ENCODE measurements around the gene IL27RA. TPM values are rescaled to one million over a fixed set of nuclear protein-coding genes. Genes with fewer than 3 reads are reported as not detected.
"Not testable (repeated sequence)": the region's sequence is repeated elsewhere in the genome, so short reads cannot be mapped to it uniquely, and the experiment has no call there.

The IL27RA gene
- total RNA-seq, 1 experiment from 2014 or later, result 2.7 TPM

DNA sequence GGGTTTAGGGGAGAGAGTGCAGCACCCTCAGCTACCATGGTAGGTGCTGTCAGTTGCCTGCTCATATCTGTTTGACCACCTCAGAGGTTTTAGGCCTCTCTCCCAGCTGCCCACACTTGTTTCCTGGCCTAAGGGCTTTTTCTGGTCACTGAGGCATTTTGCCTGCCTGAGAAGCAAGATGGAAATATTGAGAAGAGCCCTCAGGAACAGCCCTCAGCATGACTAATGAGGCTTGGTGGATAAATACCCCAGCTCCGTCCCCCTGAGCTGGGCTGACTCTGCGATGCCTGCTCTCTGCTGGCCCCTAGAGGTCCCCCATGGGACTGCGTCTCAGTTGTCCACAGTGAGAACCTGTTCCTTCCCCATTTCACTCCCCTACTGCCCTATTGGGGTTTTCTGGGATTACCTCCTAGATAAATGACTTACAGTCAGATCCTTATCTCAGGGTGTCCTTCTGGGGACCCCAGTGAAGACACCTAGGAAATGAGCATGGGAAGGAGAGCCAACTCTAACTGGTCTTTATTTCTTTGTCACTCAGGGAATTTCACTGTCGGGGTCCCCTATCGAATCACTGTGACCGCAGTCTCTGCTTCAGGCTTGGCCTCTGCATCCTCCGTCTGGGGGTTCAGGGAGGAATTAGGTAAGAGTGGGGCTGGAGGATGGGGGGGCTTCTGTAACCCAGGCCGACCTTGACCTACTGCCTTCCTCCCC, 17.0 kb downstream of the IL27RA start:
- Mint-ChIP-seq H3K4me3 (ENCODE audit: unreplicated experiment) (no peak overlapping the region), H3K9me3 (ENCODE audit: unreplicated experiment) (no peaks in the 10 kb centered on the region), H3K36me3 (ENCODE audit: insufficient read depth, unreplicated experiment) (peaks cover 5% of the 10 kb centered on the region), H3K27ac (ENCODE audit: low read depth, unreplicated experiment) (no peak overlapping the region), H3K27me3 (ENCODE audit: insufficient read depth, unreplicated experiment) (no peaks in the 10 kb centered on the region), H3K4me1 (ENCODE audit: insufficient read depth, unreplicated experiment) (no peaks in the 10 kb centered on the region)
- POLR2A ChIA-PET, result interaction anchor here (0.6 to 1.1 kb wide), 2 partner anchors 104 to 172 kb away, joined by 3 to 5 read pairs; no protein-coding TSS in a partner anchor
- CTCF ChIA-PET, result interaction anchor here (0.6 to 2.0 kb wide), 9 partner anchors 9 to 175 kb away, joined by 3 to 12 read pairs (median 3); partner anchors contain the start of gene IL27RA
- BruUV-seq (replicated peaks), result no TSS peak
- DNase-seq (ENCODE audit: unreplicated experiment), result peak; percentile 39
- intact Hi-C loops (cut with micrococcal nuclease), result no loop called here
- TF ChIP-seq, protein P1, sequence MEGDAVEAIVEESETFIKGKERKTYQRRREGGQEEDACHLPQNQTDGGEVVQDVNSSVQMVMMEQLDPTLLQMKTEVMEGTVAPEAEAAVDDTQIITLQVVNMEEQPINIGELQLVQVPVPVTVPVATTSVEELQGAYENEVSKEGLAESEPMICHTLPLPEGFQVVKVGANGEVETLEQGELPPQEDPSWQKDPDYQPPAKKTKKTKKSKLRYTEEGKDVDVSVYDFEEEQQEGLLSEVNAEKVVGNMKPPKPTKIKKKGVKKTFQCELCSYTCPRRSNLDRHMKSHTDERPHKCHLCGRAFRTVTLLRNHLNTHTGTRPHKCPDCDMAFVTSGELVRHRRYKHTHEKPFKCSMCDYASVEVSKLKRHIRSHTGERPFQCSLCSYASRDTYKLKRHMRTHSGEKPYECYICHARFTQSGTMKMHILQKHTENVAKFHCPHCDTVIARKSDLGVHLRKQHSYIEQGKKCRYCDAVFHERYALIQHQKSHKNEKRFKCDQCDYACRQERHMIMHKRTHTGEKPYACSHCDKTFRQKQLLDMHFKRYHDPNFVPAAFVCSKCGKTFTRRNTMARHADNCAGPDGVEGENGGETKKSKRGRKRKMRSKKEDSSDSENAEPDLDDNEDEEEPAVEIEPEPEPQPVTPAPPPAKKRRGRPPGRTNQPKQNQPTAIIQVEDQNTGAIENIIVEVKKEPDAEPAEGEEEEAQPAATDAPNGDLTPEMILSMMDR (IDR thresholded peaks at IDR 0.05; ENCODE audit: unreplicated experiment), result peak; percentile 78

DNA sequence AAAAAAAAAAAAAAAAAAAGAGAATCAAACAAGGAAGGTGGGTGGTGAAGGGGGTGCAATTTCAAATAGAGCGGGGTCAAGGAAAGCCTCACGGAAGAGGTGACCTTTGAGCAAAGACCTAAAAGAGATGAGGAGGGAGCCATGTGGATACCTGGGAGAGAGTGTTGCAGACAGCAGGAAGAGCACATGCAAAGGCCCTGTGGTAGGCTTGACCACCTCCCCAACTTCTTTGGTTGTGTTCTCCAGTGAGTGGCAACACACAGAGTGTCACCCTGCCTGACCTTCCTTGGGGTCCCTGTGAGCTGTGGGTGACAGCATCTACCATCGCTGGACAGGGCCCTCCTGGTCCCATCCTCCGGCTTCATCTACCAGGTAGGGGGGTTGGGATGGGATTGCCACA, 18.9 kb downstream of the IL27RA start:
- Mint-ChIP-seq H3K4me1 (ENCODE audit: insufficient read depth, unreplicated experiment) (no peaks in the 10 kb centered on the region), H3K4me3 (ENCODE audit: unreplicated experiment) (no peak overlapping the region), H3K27ac (ENCODE audit: low read depth, unreplicated experiment) (no peak overlapping the region), H3K27me3 (ENCODE audit: insufficient read depth, unreplicated experiment) (no peaks in the 10 kb centered on the region), H3K36me3 (ENCODE audit: insufficient read depth, unreplicated experiment) (peaks cover 5% of the 10 kb centered on the region), H3K9me3 (ENCODE audit: unreplicated experiment) (no peaks in the 10 kb centered on the region)
- BruUV-seq (replicated peaks), result no TSS peak
- TF ChIP-seq, protein P1 (IDR thresholded peaks at IDR 0.05; ENCODE audit: unreplicated experiment), result no peak
- CTCF ChIA-PET, result interaction anchor here (0.8 kb wide), 1 partner anchor 427 kb away, joined by 3 read pairs; no protein-coding TSS in a partner anchor
- intact Hi-C loops (cut with micrococcal nuclease), result no loop called here
- POLR2A ChIA-PET, result no interaction called here
- DNase-seq (ENCODE audit: unreplicated experiment), result no peak

DNA sequence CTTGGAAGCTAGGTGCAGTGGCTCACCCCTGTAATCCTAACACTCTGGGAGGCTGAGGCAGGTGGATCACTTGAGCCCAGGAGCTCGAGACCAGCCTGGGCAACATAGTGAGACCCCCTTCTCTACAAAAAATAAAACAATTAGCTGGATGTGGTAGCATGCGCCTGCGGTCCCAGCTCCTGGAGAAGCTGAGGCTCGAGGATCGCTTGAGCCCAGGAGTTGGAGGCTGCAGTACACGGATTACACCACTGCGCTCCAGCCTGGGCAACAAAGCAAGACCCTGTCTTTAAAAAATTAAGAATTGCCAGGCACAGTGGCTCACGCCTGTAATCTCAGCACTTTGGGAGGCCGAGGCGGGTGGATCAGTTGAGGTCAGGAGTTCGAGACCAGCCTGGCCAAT, 19.4 kb downstream of the IL27RA start:
- H3K27me3 Mint-ChIP-seq (ENCODE audit: insufficient read depth, unreplicated experiment); BruUV-seq (replicated peaks); H3K4me3 Mint-ChIP-seq (ENCODE audit: unreplicated experiment); DNase-seq (ENCODE audit: unreplicated experiment); intact Hi-C loops (cut with micrococcal nuclease); H3K4me1 Mint-ChIP-seq (ENCODE audit: insufficient read depth, unreplicated experiment); POLR2A ChIA-PET; H3K36me3 Mint-ChIP-seq (ENCODE audit: insufficient read depth, unreplicated experiment); H3K27ac Mint-ChIP-seq (ENCODE audit: low read depth, unreplicated experiment); H3K9me3 Mint-ChIP-seq (ENCODE audit: unreplicated experiment): not testable (repeated sequence)
- CTCF ChIA-PET, result interaction anchor here (0.8 to 1.0 kb wide), 2 partner anchors 9 to 426 kb away, joined by 3 read pairs; no protein-coding TSS in a partner anchor

DNA sequence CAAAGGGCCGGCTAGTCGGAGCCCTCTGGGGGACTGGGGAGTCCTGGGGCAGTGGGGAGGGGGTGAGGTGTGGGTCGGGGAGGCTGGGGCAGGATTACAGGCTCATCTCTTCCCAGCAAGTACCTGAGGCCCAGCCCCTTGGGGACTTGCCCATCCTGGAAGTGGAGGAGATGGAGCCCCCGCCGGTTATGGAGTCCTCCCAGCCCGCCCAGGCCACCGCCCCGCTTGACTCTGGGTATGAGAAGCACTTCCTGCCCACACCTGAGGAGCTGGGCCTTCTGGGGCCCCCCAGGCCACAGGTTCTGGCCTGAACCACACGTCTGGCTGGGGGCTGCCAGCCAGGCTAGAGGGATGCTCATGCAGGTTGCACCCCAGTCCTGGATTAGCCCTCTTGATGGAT, 20.4 kb downstream of the IL27RA start:
- Mint-ChIP-seq H3K9me3 (ENCODE audit: unreplicated experiment) (no peaks in the 10 kb centered on the region), H3K36me3 (ENCODE audit: insufficient read depth, unreplicated experiment) (peaks cover 5% of the 10 kb centered on the region), H3K4me1 (ENCODE audit: insufficient read depth, unreplicated experiment) (no peaks in the 10 kb centered on the region), H3K27ac (ENCODE audit: low read depth, unreplicated experiment) (no peak overlapping the region), H3K4me3 (ENCODE audit: unreplicated experiment) (no peak overlapping the region), H3K27me3 (ENCODE audit: insufficient read depth, unreplicated experiment) (no peaks in the 10 kb centered on the region)
- ChIA-PET POLR2A (no interaction called here), CTCF (interaction anchor here (0.5 to 1.0 kb wide), 3 partner anchors 9 to 47 kb away, joined by 3 read pairs; no protein-coding TSS in a partner anchor)
- TF ChIP-seq, protein P1 (IDR thresholded peaks at IDR 0.05; ENCODE audit: unreplicated experiment), result no peak
- BruUV-seq (replicated peaks), result no TSS peak
- no peak for DNase-seq (ENCODE audit: unreplicated experiment)
- intact Hi-C loops (cut with micrococcal nuclease), result no loop called here
